CD14-positive monocyte (primary cell): ENCODE results near the gene ROBO3. TPM values are rescaled to one million over a fixed set of nuclear protein-coding genes. Genes with fewer than 3 reads are reported as not detected.
A peak's percentile ranks its signal among the peaks of the same experiment; 100 is the strongest.

Experiments used
- DNase-seq, 3 donors: peaks; one replicate each; pipeline ENCODE4 v3.0.0-alpha.2; 2011 to 2022
- H2AFZ ChIP-seq: 2 replicates; pipeline ENCODE4 v1.6.0; 2012; ENCODE audit warnings: mild to moderate bottlenecking, low read depth, low read length, inconsistent platforms; ENCODE audit not compliant: insufficient read depth, poor library complexity, severe bottlenecking
- H3K27ac ChIP-seq, 2 donors: 1 replicate in 1 of 2; 2 replicates in 1 of 2; pipeline ENCODE4 v1.5.1; 2012 to 2013; ENCODE audit warnings: low read length in 2 of 2, control low read depth in 1 of 2, inconsistent platforms in 1 of 2, low read depth in 1 of 2, mild to moderate bottlenecking in 1 of 2
- H3K27me3 ChIP-seq, 2 donors: one replicate each; pipeline versions ENCODE4 v1.6.0 to v1.6.1; 2011 to 2013; ENCODE audit warnings: low read length in 2 of 2; ENCODE audit not compliant: control insufficient read depth in 2 of 2, insufficient read depth in 2 of 2
- H3K36me3 ChIP-seq, 2 donors: replicated peaks in 1 of 2; 1 replicate in 1 of 2; 2 replicates in 1 of 2; pipeline versions ENCODE4 v1.5.1 to v1.6.1; 2012 to 2013; ENCODE audit warnings: low read length in 2 of 2, control low read depth in 1 of 2, inconsistent platforms in 1 of 2, mild to moderate bottlenecking in 1 of 2; ENCODE audit not compliant: insufficient read depth in 2 of 2, control insufficient read depth in 1 of 2
- H3K4me1 ChIP-seq, 2 donors: 1 replicate in 1 of 2; 2 replicates in 1 of 2; pipeline versions ENCODE4 v1.5.1 to v1.6.1; 2012 to 2013; ENCODE audit warnings: low read length in 2 of 2, control low read depth in 1 of 2, inconsistent platforms in 1 of 2, mild to moderate bottlenecking in 1 of 2, moderate library complexity in 1 of 2; ENCODE audit not compliant: insufficient read depth in 2 of 2, control insufficient read depth in 1 of 2
- H3K4me2 ChIP-seq: replicated peaks from 2 replicates; pipeline ENCODE3; 2012; ENCODE audit warnings: low read length, moderate library complexity, mild to moderate bottlenecking; ENCODE audit not compliant: poor library complexity, severe bottlenecking; ENCODE audit errors: extremely low read depth
- H3K4me3 ChIP-seq, 3 experiments: fragments of 200-600 bp in 1 of 3; sonication (generic) in 1 of 3; replicated peaks in 1 of 3; 1 replicate in 2 of 3; 2 replicates in 1 of 3; pipeline ENCODE4 v1.5.1; 2011 to 2013; ENCODE audit warnings: low read length in 3 of 3, mild to moderate bottlenecking in 3 of 3, control low read depth in 2 of 3, low read depth in 2 of 3, inconsistent platforms in 1 of 3, moderate library complexity in 1 of 3
- H3K79me2 ChIP-seq: 2 replicates; pipeline ENCODE4 v1.6.0; 2012; ENCODE audit warnings: mild to moderate bottlenecking, control low read depth, inconsistent platforms, low read length, moderate library complexity; ENCODE audit not compliant: insufficient read depth
- H3K9ac ChIP-seq: 2 replicates; pipeline ENCODE4 v1.6.0; 2017; ENCODE audit warnings: low read length, mild to moderate bottlenecking; ENCODE audit not compliant: insufficient read depth, poor library complexity, severe bottlenecking
- H3K9me3 ChIP-seq, 2 donors: replicated peaks in 1 of 2; 1 replicate in 1 of 2; 2 replicates in 1 of 2; pipeline versions ENCODE4 v1.5.1 to v1.6.1; 2012 to 2013; ENCODE audit warnings: low read length in 2 of 2, control low read depth in 1 of 2; ENCODE audit not compliant: control insufficient read depth in 1 of 2, insufficient read depth in 1 of 2
- H4K20me1 ChIP-seq: 2 replicates; pipeline ENCODE4 v1.6.0; 2012; ENCODE audit warnings: mild to moderate bottlenecking, low read length, control low read depth, moderate library complexity; ENCODE audit not compliant: insufficient read depth
- H3K27ac Mint-ChIP-seq, 7 donors: one replicate each; pipeline ENCODE4 v1.8.0; 2020; ENCODE audit warnings: mild to moderate bottlenecking in 7 of 7, mixed read lengths in 7 of 7, moderate library complexity in 6 of 7, inconsistent platforms in 2 of 7
- H3K27me3 Mint-ChIP-seq, 3 donors: one replicate each; pipeline ENCODE4 v1.8.0; 2021 to 2022; ENCODE audit warnings: low read depth in 3 of 3, mild to moderate bottlenecking in 3 of 3, mixed read lengths in 3 of 3, moderate library complexity in 3 of 3, inconsistent platforms in 1 of 3
- H3K36me3 Mint-ChIP-seq, 2 donors: one replicate each; pipeline ENCODE4 v1.8.0; 2020; ENCODE audit warnings: mixed read lengths in 2 of 2, inconsistent platforms in 1 of 2, mild to moderate bottlenecking in 1 of 2
- H3K4me1 Mint-ChIP-seq: one replicate; pipeline ENCODE4 v1.8.0; 2020; ENCODE audit warnings: mild to moderate bottlenecking, mixed read lengths
- H3K4me3 Mint-ChIP-seq, 2 donors: one replicate each; pipeline ENCODE4 v1.8.0; 2020; ENCODE audit warnings: mild to moderate bottlenecking in 2 of 2, mixed read lengths in 2 of 2, moderate library complexity in 1 of 2
- H3K9me3 Mint-ChIP-seq, 7 donors: one replicate each; pipeline ENCODE4 v1.8.0; 2020 to 2022; ENCODE audit warnings: mixed read lengths in 7 of 7, mild to moderate bottlenecking in 6 of 7, moderate library complexity in 6 of 7, inconsistent platforms in 2 of 7
- CTCF ChIP-seq: fragments of 200-600 bp; IDR thresholded peaks from one replicate; pipeline ENCODE4 v1.8.0; 2022; ENCODE audit warnings: antibody characterized with exemption, mild to moderate bottlenecking
- WGBS: methylation state at CpG from one replicate; pipeline ENCODE4 v1.1.5; 2013; ENCODE audit warnings: missing lambda C conversion rate; ENCODE audit not compliant: insufficient coverage; 5-methylcytosine and 5-hydroxymethylcytosine counted together
- intact Hi-C, 2 donors: fragments of 100-400 bp; cut with micrococcal nuclease; formaldehyde crosslinking; loops; one replicate each; pipeline versions ENCODE4 v1.15.0 to v1.15.1; 2023
- polyA plus RNA-seq, 3 donors: library from polyadenylated mRNA; depleted of rRNA in 1 of 3; unstranded in 2 of 3; stranded (reverse) in 1 of 3; fragments of 300-500 nt in 2 of 3; fragments of >200 nt in 1 of 3; fragmentation: Illumina TruSeq in 2 of 3; gene quantifications; 1 replicate in 2 of 3; 2 replicates in 1 of 3; pipeline ENCODE4 v1.2.3, GENCODE V29; 2012 to 2021

The ROBO3 gene
- polyA plus RNA-seq, 3 donors = 0.39 to 11.6 (median 0.81) TPM

- no peak overlapping the region for H3K4me2 ChIP-seq
- no CpG with 5 or more reads among the region's 3 CpGs for WGBS
These were observed 33.0 kb downstream of the ROBO3 start for GRCh38 chr11:124898263-124898680.

GRCh38 chr11:124898711-124899110 is 33.5 kb downstream of the ROBO3 start:
- Histone ChIP-seq H2AFZ (no peak overlapping the region), H3K4me3 (no peak overlapping the region), H3K9me3 (no peaks in the 10 kb centered on the region), H3K9ac (no peak overlapping the region), H3K4me1 (peaks cover 11 to 16% of the 10 kb centered on the region in 2 donors), H3K36me3 (no peaks in the 10 kb centered on the region), H3K4me2 (no peak overlapping the region), H3K79me2 (no peaks in the 10 kb centered on the region), H4K20me1 (no peaks in the 10 kb centered on the region), H3K27ac (no peak overlapping the region), H3K27me3 (peaks cover 0 to 2% of the 10 kb centered on the region in 2 donors)
- Mint-ChIP-seq H3K9me3 (no peaks in the 10 kb centered on the region), H3K4me1 (peaks cover 19% of the 10 kb centered on the region), H3K27ac (no peak overlapping the region), H3K36me3 (no peaks in the 10 kb centered on the region), H3K4me3 (no peak overlapping the region), H3K27me3 (peaks cover 2 to 13% (median 3%) of the 10 kb centered on the region in 3 donors)
- intact Hi-C loops = no loop called here
- WGBS = 63% methylated on average over 5 of the region's 5 CpGs
- DNase-seq = no peak
- TF ChIP-seq CTCF = no peak

More at GRCh38 chr11:124898263-124898680, 33.0 kb downstream of the ROBO3 start:
- peaks cover 11 to 16% of the 10 kb centered on the region in 2 donors for H3K4me1 ChIP-seq
- no peak overlapping the region for H3K9ac ChIP-seq
- no peak overlapping the region for H2AFZ ChIP-seq
- no peak for TF ChIP-seq CTCF
- Mint-ChIP-seq H3K4me3 (no peak overlapping the region), H3K4me1 (peaks cover 20% of the 10 kb centered on the region), H3K27ac (peak overlapping the region in 1 of 7 donors; percentile 50), H3K36me3 (no peaks in the 10 kb centered on the region), H3K27me3 (peaks cover 2 to 13% (median 3%) of the 10 kb centered on the region in 3 donors), H3K9me3 (no peaks in the 10 kb centered on the region)
- no peaks in the 10 kb centered on the region for H4K20me1 ChIP-seq
- no peak overlapping the region for H3K4me3 ChIP-seq
- DNase-seq = no peak
- H3K27ac ChIP-seq = no peak overlapping the region
- H3K9me3 ChIP-seq = no peaks in the 10 kb centered on the region
- peaks cover 0 to 2% of the 10 kb centered on the region in 2 donors for H3K27me3 ChIP-seq
- no peaks in the 10 kb centered on the region for H3K79me2 ChIP-seq
- intact Hi-C loops = no loop called here
- no peaks in the 10 kb centered on the region for H3K36me3 ChIP-seq
